ENCODE measurements around the gene GPX6. TPM values are rescaled to one million over a fixed set of nuclear protein-coding genes. Genes with fewer than 3 reads are reported as not detected.

The GPX6 gene
- total RNA-seq, 1 experiment from 2014 or later, result not detected

DNA sequence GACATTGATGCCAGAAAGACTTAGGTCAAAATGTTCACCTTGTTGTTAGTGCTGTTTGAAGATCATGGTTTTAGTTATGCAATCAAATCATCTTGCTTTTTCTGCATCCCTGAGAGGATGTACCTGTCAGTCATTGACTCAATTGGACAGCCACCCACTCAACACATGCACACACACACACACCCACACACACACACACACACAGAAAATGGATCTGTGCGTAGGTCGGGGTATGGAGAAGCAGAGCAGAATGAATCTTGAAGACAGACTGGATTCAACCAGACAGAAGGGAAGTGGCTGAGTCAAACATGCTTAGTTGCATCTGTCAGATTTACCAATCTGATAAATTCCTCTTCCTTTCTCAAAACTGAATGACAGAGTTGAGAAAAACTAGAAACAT lies 53.2 kb downstream of the GPX6 start:
- Histone ChIP-seq H4K91ac (ENCODE audit: insufficient read length, low read depth, low read length) (no peak overlapping the region), H2AK5ac (ENCODE audit: insufficient read length, low read length) (no peak overlapping the region), H3K27ac (ENCODE audit: insufficient read length, low read depth, low read length) (no peak overlapping the region), H3K9me3 (ENCODE audit: control insufficient read depth, low read depth, low read length) (no peaks in the 10 kb centered on the region), H2BK5ac (ENCODE audit: insufficient read length, low read length) (no peak overlapping the region), H4K20me1 (ENCODE audit: control insufficient read depth, insufficient read depth, insufficient read length) (no peaks in the 10 kb centered on the region), H3K79me2 (ENCODE audit: insufficient read depth, low read length) (no peaks in the 10 kb centered on the region), H3K18ac (ENCODE audit: insufficient read length, low read depth, low read length) (no peak overlapping the region), H3K27me3 (ENCODE audit: insufficient read depth, low read length) (no peaks in the 10 kb centered on the region; the same call in 1 of the 2 replicates), H4K8ac (replicated peaks; ENCODE audit: insufficient read length, low read depth, low read length) (no peak overlapping the region), H3K4ac (ENCODE audit: low read depth, low read length) (no peak overlapping the region), H3K56ac (ENCODE audit: insufficient read length, low read depth, low read length) (no peak overlapping the region), H2BK15ac (ENCODE audit: low read depth, low read length) (peak overlapping the region; percentile 96; the same call in 1 of the 2 replicates), H2BK12ac (ENCODE audit: insufficient read length, low read depth, low read length) (no peak overlapping the region), H3T11ph (ENCODE audit: low read length) (no peak overlapping the region), H3K4me2 (ENCODE audit: insufficient read depth, insufficient read length, low read length) (no peak overlapping the region), H3K9ac (ENCODE audit: extremely low read depth, insufficient read length, low read length) (peak overlapping the region; percentile 10), H2AFZ (ENCODE audit: low read length) (no peak overlapping the region), H2BK120ac (ENCODE audit: low read depth, low read length, poor library complexity, severe bottlenecking) (no peak overlapping the region), H3K14ac (ENCODE audit: insufficient read depth, low read length) (no peak overlapping the region), H2BK20ac (ENCODE audit: low read depth, low read length, poor library complexity, severe bottlenecking) (no peak overlapping the region), H3K79me1 (ENCODE audit: insufficient read depth, low read depth, low read length, poor library complexity, severe bottlenecking) (no peaks in the 10 kb centered on the region), H4K5ac (ENCODE audit: insufficient read length, low read depth, low read length) (no peak overlapping the region), H3K4me1 (ENCODE audit: insufficient read depth, low read length) (no peaks in the 10 kb centered on the region), H3K23me2 (ENCODE audit: insufficient read length, low read depth, low read length, poor library complexity, severe bottlenecking) (no peaks in the 10 kb centered on the region), H3K23ac (ENCODE audit: insufficient read length, low read depth, low read length) (no peak overlapping the region)
- Mint-ChIP-seq H3K27me3 (ENCODE audit: low read depth) (peaks cover 61% of the 10 kb centered on the region), H3K27ac (no peak overlapping the region), H3K4me3 (no peak overlapping the region), H3K36me3 (ENCODE audit: insufficient read depth in 1 of 3, low read depth in 3 of 3) (no peaks in the 10 kb centered on the region), H3K4me1 (no peaks in the 10 kb centered on the region), H3K9me3 (no peaks in the 10 kb centered on the region)
- WGBS (ENCODE audit: extremely low coverage, insufficient read length, low lambda C conversion rate), result no CpG with 5 or more reads among the region's 2 CpGs
- TF ChIP-seq, protein P1, sequence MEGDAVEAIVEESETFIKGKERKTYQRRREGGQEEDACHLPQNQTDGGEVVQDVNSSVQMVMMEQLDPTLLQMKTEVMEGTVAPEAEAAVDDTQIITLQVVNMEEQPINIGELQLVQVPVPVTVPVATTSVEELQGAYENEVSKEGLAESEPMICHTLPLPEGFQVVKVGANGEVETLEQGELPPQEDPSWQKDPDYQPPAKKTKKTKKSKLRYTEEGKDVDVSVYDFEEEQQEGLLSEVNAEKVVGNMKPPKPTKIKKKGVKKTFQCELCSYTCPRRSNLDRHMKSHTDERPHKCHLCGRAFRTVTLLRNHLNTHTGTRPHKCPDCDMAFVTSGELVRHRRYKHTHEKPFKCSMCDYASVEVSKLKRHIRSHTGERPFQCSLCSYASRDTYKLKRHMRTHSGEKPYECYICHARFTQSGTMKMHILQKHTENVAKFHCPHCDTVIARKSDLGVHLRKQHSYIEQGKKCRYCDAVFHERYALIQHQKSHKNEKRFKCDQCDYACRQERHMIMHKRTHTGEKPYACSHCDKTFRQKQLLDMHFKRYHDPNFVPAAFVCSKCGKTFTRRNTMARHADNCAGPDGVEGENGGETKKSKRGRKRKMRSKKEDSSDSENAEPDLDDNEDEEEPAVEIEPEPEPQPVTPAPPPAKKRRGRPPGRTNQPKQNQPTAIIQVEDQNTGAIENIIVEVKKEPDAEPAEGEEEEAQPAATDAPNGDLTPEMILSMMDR (conservative IDR thresholded peaks at IDR 0.05), result no peak
- DNase-seq, result no peak

All from H9 (cell line).